GM12878 (cell line): Measurements from ENCODE around the gene MPZL3. TPM values are rescaled to one million over a fixed set of nuclear protein-coding genes. Genes with fewer than 3 reads are reported as not detected.

Source experiments
- ATAC-seq: fragments of 200-7000 bp; cut with Tn5 transposase; 3 replicates; pipeline ENCODE4 v1.9.1; 2020; ENCODE audit warnings: mild to moderate bottlenecking, moderate library complexity
- BruUV-seq: library from RNA; stranded (reverse); fragments of 400-500 nt; replicated peaks from 2 replicates; lab custom pipeline; 2021; lab: Mats Ljungman, UMichigan
- CTCF ChIA-PET: fragments of 300-600 bp; sonication (Branson Sonifier 250); formaldehyde crosslinking; extraction: SDS; loops from one replicate; lab custom pipeline; 2021; ENCODE audit warnings: inconsistent platforms; lab: Yijun Ruan, JAX
- POLR2A ChIA-PET: fragments of 350-600 bp; formaldehyde crosslinking; extraction: SDS; loops from one replicate; lab custom pipeline; 2021; ENCODE audit warnings: inconsistent platforms; lab: Charles Lee
- RAD21 ChIA-PET: fragments of 300-600 bp; sonication (Branson Sonifier 250); formaldehyde crosslinking; loops from one replicate; lab custom pipeline; 2023; ENCODE audit warnings: antibody characterized with exemption; ENCODE audit not compliant: unreplicated experiment; lab: Charles Lee
- SMC1A ChIA-PET: fragments of 300-600 bp; sonication (Branson Sonifier 250); formaldehyde crosslinking; loops from one replicate; lab custom pipeline; 2023; ENCODE audit not compliant: unreplicated experiment, uncharacterized antibody; lab: Charles Lee
- DNase-seq: peaks from one replicate; pipeline ENCODE4 v3.0.0-alpha.2; 2011; ENCODE audit warnings: low read depth, low spot score
- FAIRE-seq: peaks from 3 replicates; lab custom pipeline; 2011; peaks lifted over from hg19 to GRCh38; lab: Jason Lieb, UNC
- H2AFZ ChIP-seq: 2 replicates; pipeline ENCODE4 v1.6.0; 2011; ENCODE audit warnings: low read depth, low read length, control low read depth; ENCODE audit not compliant: control insufficient read depth
- H3K27ac ChIP-seq: 2 replicates; pipeline ENCODE4 v1.5.1; 2011; ENCODE audit warnings: control low read depth; ENCODE audit not compliant: control insufficient read depth, insufficient read depth
- H3K27me3 ChIP-seq, 2 experiments: replicated peaks in 1 of 2; 2 replicates each; pipeline versions ENCODE4 v1.6.0 to v1.6.1; 2011; ENCODE audit warnings: low read length in 1 of 2; ENCODE audit not compliant: control insufficient read depth in 2 of 2, insufficient read depth in 2 of 2
- H3K36me3 ChIP-seq, 2 experiments: 2 replicates each; pipeline ENCODE4 v1.5.1; 2011; ENCODE audit warnings: low read length in 1 of 2; ENCODE audit not compliant: control insufficient read depth in 2 of 2, insufficient read depth in 2 of 2
- H3K4me1 ChIP-seq: 2 replicates; pipeline ENCODE4 v1.6.1; 2011; ENCODE audit warnings: mild to moderate bottlenecking, low read length, moderate library complexity, mixed read lengths; ENCODE audit not compliant: control insufficient read depth, insufficient read depth
- H3K4me2 ChIP-seq: 2 replicates; pipeline ENCODE4 v1.6.0; 2011; ENCODE audit warnings: control low read depth; ENCODE audit not compliant: control insufficient read depth, insufficient read depth
- H3K4me3 ChIP-seq: fragments of 200-600 bp; sonication (generic); 2 replicates; pipeline ENCODE4 v1.5.1; 2016
- H3K79me2 ChIP-seq: 2 replicates; pipeline ENCODE4 v1.6.0; 2011; ENCODE audit warnings: low read length; ENCODE audit not compliant: control insufficient read depth, insufficient read depth
- H3K9ac ChIP-seq: 2 replicates; pipeline ENCODE4 v1.8.0; 2011; ENCODE audit warnings: low read length, control low read depth, mixed read lengths; ENCODE audit not compliant: control insufficient read depth, insufficient read depth
- H3K9me3 ChIP-seq: replicated peaks from 3 replicates; pipeline ENCODE4 v1.5.1; 2011; ENCODE audit warnings: mild to moderate bottlenecking, low read length; ENCODE audit not compliant: control insufficient read depth, insufficient read depth
- H4K20me1 ChIP-seq: 2 replicates; pipeline ENCODE4 v1.6.0; 2011; ENCODE audit not compliant: control insufficient read depth, insufficient read depth
- ATF7 ChIP-seq: fragments of 450-650 bp; IDR thresholded peaks from 2 replicates; pipeline ENCODE4 v1.6.1; 2016; ENCODE audit warnings: low read depth, mild to moderate bottlenecking
- BMI1 ChIP-seq: fragments of 450-650 bp; IDR thresholded peaks from 2 replicates; pipeline ENCODE4 v1.6.1; 2016; ENCODE audit warnings: mild to moderate bottlenecking, moderate library complexity, borderline replicate concordance
- IKZF2 ChIP-seq, 2 experiments: fragments of 450-650 bp; IDR thresholded peaks; 2 replicates each; pipeline ENCODE4 v1.6.1; 2017; ENCODE audit warnings: mild to moderate bottlenecking in 2 of 2, moderate library complexity in 2 of 2
- MXI1 ChIP-seq: fragments of 150-350 bp; IDR thresholded peaks from 2 replicates; pipeline ENCODE4 v1.6.1; 2011; ENCODE audit warnings: low read depth, mild to moderate bottlenecking, inconsistent platforms, low read length, improper control_type of control experiment
- PAX5 ChIP-seq: IDR thresholded peaks from 2 replicates; pipeline ENCODE4 v1.6.1; 2011; ENCODE audit warnings: low read depth, low read length, borderline replicate concordance
- WGBS: methylation state at CpG from one replicate; pipeline ENCODE4 v1.1.6; 2016; ENCODE audit warnings: low lambda C conversion rate; ENCODE audit not compliant: insufficient replicate concordance, insufficient coverage; ENCODE audit errors: missing lambda C conversion rate; 5-methylcytosine and 5-hydroxymethylcytosine counted together
- in situ Hi-C: fragments of 300-500 bp; cut with MboI; formaldehyde crosslinking; loops from 9 replicates; pipeline ENCODE4 v1.14.3; 2018; ENCODE audit warnings: mixed read lengths
- intact Hi-C: fragments of 100-400 bp; cut with micrococcal nuclease; formaldehyde crosslinking; loops from one replicate; pipeline ENCODE4 v1.14.2; 2022; ENCODE audit not compliant: unreplicated experiment
- polyA plus RNA-seq, 11 experiments: library from polyadenylated mRNA; depleted of rRNA in 4 of 11; unstranded in 6 of 11; stranded (reverse) in 5 of 11; fragments of >200 nt; fragmentation: Nextera tagmentation in 4 of 11; fragmentation: Illumina TruSeq in 1 of 11; extraction: Ambion mirVana in 4 of 11; extraction: Trizol in 1 of 11; gene quantifications; 1 replicate in 1 of 11; 2 replicates in 10 of 11; pipeline versions ENCODE4 v1.2.1 to v1.2.3, GENCODE V29; 2011 to 2016; ENCODE audit warnings: inconsistent platforms in 2 of 11, missing spikeins in 2 of 11, low read depth in 1 of 11
- total RNA-seq, 4 experiments: library from RNA; depleted of rRNA in 3 of 4; stranded (reverse); fragments of >200 nt in 3 of 4; fragmentation: Illumina TruSeq in 1 of 4; extraction: Trizol in 1 of 4; gene quantifications; 2 replicates each; pipeline versions ENCODE4 v1.2.1 to v1.2.3, GENCODE V29; 2013 to 2021
- TF ChIP-seq, protein P1 (sequence below): fragments of 450-650 bp; IDR thresholded peaks from 2 replicates; pipeline ENCODE4 v1.6.1; 2017; ENCODE audit warnings: mild to moderate bottlenecking, moderate library complexity

MPZL3 gene
- total and polyA plus RNA-seq, 10 of the 15 experiments (the other 5 are each of a cell fraction or from before 2014, with no cell fraction given) = 2.1 to 7.5 (median 6.2) TPM

GRCh38 chr11:118277312-118277711, 25.1 kb upstream of the MPZL3 start (continued):
- TF ChIP-seq PAX5 (no peak), IKZF2 (IDR thresholded peaks at IDR 0.05) (peak; percentile 30 to 33; a peak in 1 of 4 replicates), ATF7 (no peak)

DNA sequence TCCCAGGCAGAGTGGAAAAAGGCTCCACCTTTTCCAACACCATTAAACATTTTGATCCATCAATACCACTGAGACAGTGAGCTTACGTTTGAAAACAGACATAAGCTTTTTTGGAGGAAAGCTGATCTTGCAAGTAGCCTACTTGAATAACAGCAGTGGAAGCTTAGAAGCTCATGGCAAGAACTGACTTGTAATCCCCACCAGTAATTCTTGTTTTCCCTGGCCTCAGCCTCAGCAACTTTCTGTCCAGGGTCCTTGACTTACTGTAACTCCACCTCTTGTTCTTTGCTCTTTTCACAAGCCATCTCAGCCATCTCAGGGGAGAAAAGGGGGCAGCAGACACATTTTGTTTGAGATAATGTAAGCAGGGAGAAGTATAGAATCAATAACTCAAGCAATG, 24.3 kb upstream of the MPZL3 start:
- TF ChIP-seq MXI1 (no peak), BMI1 (no peak)
- TF ChIP-seq, protein P1, sequence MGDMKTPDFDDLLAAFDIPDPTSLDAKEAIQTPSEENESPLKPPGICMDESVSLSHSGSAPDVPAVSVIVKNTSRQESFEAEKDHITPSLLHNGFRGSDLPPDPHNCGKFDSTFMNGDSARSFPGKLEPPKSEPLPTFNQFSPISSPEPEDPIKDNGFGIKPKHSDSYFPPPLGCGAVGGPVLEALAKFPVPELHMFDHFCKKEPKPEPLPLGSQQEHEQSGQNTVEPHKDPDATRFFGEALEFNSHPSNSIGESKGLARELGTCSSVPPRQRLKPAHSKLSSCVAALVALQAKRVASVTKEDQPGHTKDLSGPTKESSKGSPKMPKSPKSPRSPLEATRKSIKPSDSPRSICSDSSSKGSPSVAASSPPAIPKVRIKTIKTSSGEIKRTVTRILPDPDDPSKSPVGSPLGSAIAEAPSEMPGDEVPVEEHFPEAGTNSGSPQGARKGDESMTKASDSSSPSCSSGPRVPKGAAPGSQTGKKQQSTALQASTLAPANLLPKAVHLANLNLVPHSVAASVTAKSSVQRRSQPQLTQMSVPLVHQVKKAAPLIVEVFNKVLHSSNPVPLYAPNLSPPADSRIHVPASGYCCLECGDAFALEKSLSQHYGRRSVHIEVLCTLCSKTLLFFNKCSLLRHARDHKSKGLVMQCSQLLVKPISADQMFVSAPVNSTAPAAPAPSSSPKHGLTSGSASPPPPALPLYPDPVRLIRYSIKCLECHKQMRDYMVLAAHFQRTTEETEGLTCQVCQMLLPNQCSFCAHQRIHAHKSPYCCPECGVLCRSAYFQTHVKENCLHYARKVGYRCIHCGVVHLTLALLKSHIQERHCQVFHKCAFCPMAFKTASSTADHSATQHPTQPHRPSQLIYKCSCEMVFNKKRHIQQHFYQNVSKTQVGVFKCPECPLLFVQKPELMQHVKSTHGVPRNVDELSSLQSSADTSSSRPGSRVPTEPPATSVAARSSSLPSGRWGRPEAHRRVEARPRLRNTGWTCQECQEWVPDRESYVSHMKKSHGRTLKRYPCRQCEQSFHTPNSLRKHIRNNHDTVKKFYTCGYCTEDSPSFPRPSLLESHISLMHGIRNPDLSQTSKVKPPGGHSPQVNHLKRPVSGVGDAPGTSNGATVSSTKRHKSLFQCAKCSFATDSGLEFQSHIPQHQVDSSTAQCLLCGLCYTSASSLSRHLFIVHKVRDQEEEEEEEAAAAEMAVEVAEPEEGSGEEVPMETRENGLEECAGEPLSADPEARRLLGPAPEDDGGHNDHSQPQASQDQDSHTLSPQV = no peak
- H4K20me1 ChIP-seq = no peaks in the 10 kb centered on the region
- intact Hi-C loops (no loop called here), in situ Hi-C loops (no loop called here)
- no peaks in the 10 kb centered on the region for H3K27me3 ChIP-seq
- ChIA-PET POLR2A (no interaction called here), SMC1A (interaction anchor here (0.6 to 7.2 kb wide), 7 partner anchors 11 to 78 kb away, joined by 3 to 56 read pairs (median 4); partner anchors contain the start of genes CD3D and MPZL2), RAD21 (interaction anchor here (2.2 kb wide), 1 partner anchor 78 kb away, joined by 12 read pairs; no protein-coding TSS in a partner anchor), CTCF (interaction anchor here (0.8 to 3.2 kb wide), 6 partner anchors 11 to 452 kb away, joined by 3 to 17 read pairs (median 4); partner anchors contain the start of genes FXYD2 and MPZL2)
- WGBS = 30% methylated on average over 1 of the region's 1 CpG
- no peaks in the 10 kb centered on the region for H3K79me2 ChIP-seq
- H3K4me3 ChIP-seq = no peak overlapping the region
- ATAC-seq (no peak), FAIRE-seq (no peak), DNase-seq (no peak)
- H3K36me3 ChIP-seq = no peaks in the 10 kb centered on the region
- H2AFZ ChIP-seq = no peak overlapping the region
- peaks cover 12% of the 10 kb centered on the region; the same call in 1 of the 2 replicates for H3K4me1 ChIP-seq
- no peaks in the 10 kb centered on the region for H3K9me3 ChIP-seq
- no peak overlapping the region for H3K9ac ChIP-seq
- no TSS peak for BruUV-seq
- no peak overlapping the region for H3K27ac ChIP-seq
- no peak overlapping the region for H3K4me2 ChIP-seq
